HG03039 (cell line): Measurements from ENCODE around the gene DCP2.
A peak's percentile ranks its signal among the peaks of the same experiment; 100 is the strongest.

Experiments used
- ATAC-seq: cut with Tn5 transposase; IDR thresholded peaks from one replicate; pipeline ENCODE4 v1.9.1; 2021; ENCODE audit warnings: mild to moderate bottlenecking, moderate library complexity; ENCODE audit not compliant: unreplicated experiment

Gene DCP2

GRCh38 chr5:113042491-113043243 lies 66.1 kb downstream of the DCP2 start:
- no peak for ATAC-seq

GRCh38 chr5:113043491-113043931 lies 66.9 kb downstream of the DCP2 start:
- no peak for ATAC-seq

- no peak for ATAC-seq
Measured at GRCh38 chr5:113044776-113045465, 68.3 kb downstream of the DCP2 start.

- no peak for ATAC-seq
Measured at GRCh38 chr5:113047234-113047633, 70.6 kb downstream of the DCP2 start.

- peak; percentile 85 for ATAC-seq
Measured at GRCh38 chr5:113047733-113048652, 71.4 kb downstream of the DCP2 start.

- no peak for ATAC-seq
Measured at GRCh38 chr5:113048931-113049330, 72.3 kb downstream of the DCP2 start.

- ATAC-seq: no peak
Measured at GRCh38 chr5:113050721-113051382, 74.3 kb downstream of the DCP2 start.

GRCh38 chr5:113052041-113052795 lies 75.6 kb downstream of the DCP2 start:
- ATAC-seq: no peak

- no peak for ATAC-seq
Measured at GRCh38 chr5:113053511-113053995, 77.0 kb downstream of the DCP2 start.

GRCh38 chr5:113054899-113055298 lies 78.3 kb downstream of the DCP2 start:
- ATAC-seq: no peak

GRCh38 chr5:113056988-113057387 lies 80.4 kb downstream of the DCP2 start:
- ATAC-seq: no peak

GRCh38 chr5:113057557-113057984 lies 81.0 kb downstream of the DCP2 start:
- no peak for ATAC-seq

GRCh38 chr5:113058269-113058668 lies 81.7 kb downstream of the DCP2 start:
- no peak for ATAC-seq

GRCh38 chr5:113058706-113059226 lies 82.2 kb downstream of the DCP2 start:
- ATAC-seq: no peak

- no peak for ATAC-seq
Measured at GRCh38 chr5:113059232-113060040, 82.8 kb downstream of the DCP2 start.

- no peak for ATAC-seq
Measured at GRCh38 chr5:113060408-113061025, 83.9 kb downstream of the DCP2 start.

GRCh38 chr5:113061846-113062780 lies 85.5 kb downstream of the DCP2 start:
- no peak for ATAC-seq
